ENCODE data around the gene GPR4.

DNA sequence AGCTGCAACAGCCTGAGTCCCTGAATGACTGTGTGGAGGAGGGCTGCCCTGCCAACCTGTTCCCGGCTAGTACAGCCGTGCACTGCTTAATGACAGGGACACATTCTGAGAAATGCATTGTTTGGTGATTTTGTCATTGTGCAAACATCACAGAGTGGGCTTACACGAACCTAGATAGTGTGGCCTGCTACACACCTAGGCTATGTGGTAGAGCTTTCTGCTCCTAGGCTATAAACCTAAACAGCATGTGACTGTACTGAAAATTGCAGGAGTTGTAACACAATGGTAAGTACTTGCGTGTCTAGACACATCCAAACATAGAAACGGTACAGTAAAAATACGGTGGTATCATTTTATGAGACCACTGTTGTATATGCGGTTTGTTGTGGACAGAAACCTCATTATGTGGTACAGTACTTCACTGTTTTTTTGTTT, 59.8 kb downstream of the GPR4 start:
- TF ChIP-seq, protein P1, sequence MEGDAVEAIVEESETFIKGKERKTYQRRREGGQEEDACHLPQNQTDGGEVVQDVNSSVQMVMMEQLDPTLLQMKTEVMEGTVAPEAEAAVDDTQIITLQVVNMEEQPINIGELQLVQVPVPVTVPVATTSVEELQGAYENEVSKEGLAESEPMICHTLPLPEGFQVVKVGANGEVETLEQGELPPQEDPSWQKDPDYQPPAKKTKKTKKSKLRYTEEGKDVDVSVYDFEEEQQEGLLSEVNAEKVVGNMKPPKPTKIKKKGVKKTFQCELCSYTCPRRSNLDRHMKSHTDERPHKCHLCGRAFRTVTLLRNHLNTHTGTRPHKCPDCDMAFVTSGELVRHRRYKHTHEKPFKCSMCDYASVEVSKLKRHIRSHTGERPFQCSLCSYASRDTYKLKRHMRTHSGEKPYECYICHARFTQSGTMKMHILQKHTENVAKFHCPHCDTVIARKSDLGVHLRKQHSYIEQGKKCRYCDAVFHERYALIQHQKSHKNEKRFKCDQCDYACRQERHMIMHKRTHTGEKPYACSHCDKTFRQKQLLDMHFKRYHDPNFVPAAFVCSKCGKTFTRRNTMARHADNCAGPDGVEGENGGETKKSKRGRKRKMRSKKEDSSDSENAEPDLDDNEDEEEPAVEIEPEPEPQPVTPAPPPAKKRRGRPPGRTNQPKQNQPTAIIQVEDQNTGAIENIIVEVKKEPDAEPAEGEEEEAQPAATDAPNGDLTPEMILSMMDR (conservative IDR thresholded peaks at IDR 0.05; ENCODE audit: low read depth, low read length): no peak
- TF ChIP-seq CEBPB (IDR thresholded peaks at IDR 0.05; ENCODE audit: low read depth, low read length) (no peak), RAD21 (IDR thresholded peaks at IDR 0.05; ENCODE audit: low read length) (no peak), FOS (IDR thresholded peaks at IDR 0.05; ENCODE audit: low read depth, low read length) (no peak), MAZ (IDR thresholded peaks at IDR 0.05; ENCODE audit: borderline replicate concordance, low read depth, low read length) (no peak), POLR2A (IDR thresholded peaks at IDR 0.05; ENCODE audit: low read depth, low read length) (no peak), RFX5 (IDR thresholded peaks at IDR 0.05; ENCODE audit: low read depth, low read length) (no peak), RCOR1 (IDR thresholded peaks at IDR 0.05; ENCODE audit: insufficient replicate concordance, low read length) (no peak), SMC3 (IDR thresholded peaks at IDR 0.05; ENCODE audit: low read depth, low read length) (no peak)
- TF ChIP-seq, protein P2, sequence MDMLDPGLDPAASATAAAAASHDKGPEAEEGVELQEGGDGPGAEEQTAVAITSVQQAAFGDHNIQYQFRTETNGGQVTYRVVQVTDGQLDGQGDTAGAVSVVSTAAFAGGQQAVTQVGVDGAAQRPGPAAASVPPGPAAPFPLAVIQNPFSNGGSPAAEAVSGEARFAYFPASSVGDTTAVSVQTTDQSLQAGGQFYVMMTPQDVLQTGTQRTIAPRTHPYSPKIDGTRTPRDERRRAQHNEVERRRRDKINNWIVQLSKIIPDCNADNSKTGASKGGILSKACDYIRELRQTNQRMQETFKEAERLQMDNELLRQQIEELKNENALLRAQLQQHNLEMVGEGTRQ (IDR thresholded peaks at IDR 0.05; ENCODE audit: low read depth, low read length): no peak
